DND-41 (cell line): Measurements from ENCODE around the gene PLBD1.

Source experiments
- ATAC-seq: fragments of 200-7000 bp; cut with Tn5 transposase; 3 replicates; pipeline ENCODE4 v1.9.1; 2021; ENCODE audit warnings: low read depth; ENCODE audit not compliant: insufficient read depth
- DNase-seq: peaks from one replicate; pipeline ENCODE4 v3.0.0-alpha.2; 2020
- H2AFZ ChIP-seq: 2 replicates; pipeline ENCODE4 v1.6.0; 2012; ENCODE audit warnings: low read depth, low read length
- H3K27ac ChIP-seq: 2 replicates; pipeline ENCODE4 v1.5.1; 2012; ENCODE audit warnings: low read length, inconsistent platforms
- H3K27me3 ChIP-seq: fragments of 200-600 bp; sonication (generic); 2 replicates; pipeline ENCODE4 v1.6.0; 2012; ENCODE audit warnings: low read length, mild to moderate bottlenecking, inconsistent platforms; ENCODE audit not compliant: insufficient read depth, poor library complexity
- H3K36me3 ChIP-seq: 2 replicates; pipeline ENCODE4 v1.5.1; 2012; ENCODE audit warnings: low read length, inconsistent platforms; ENCODE audit not compliant: insufficient read depth
- H3K4me1 ChIP-seq: 2 replicates; pipeline ENCODE4 v1.5.1; 2012; ENCODE audit warnings: mild to moderate bottlenecking, low read length; ENCODE audit not compliant: insufficient read depth
- H3K4me2 ChIP-seq: 2 replicates; pipeline ENCODE4 v1.6.0; 2012; ENCODE audit warnings: mild to moderate bottlenecking, moderate library complexity, low read length, inconsistent platforms; ENCODE audit not compliant: insufficient read depth
- H3K4me3 ChIP-seq, 2 experiments: fragments of 200-600 bp in 1 of 2; shearing (Covaris generic) in 1 of 2; 2 replicates each; pipeline ENCODE4 v1.5.1; 2012 to 2016; ENCODE audit warnings: inconsistent platforms in 2 of 2, low read length in 2 of 2, mild to moderate bottlenecking in 2 of 2, low read depth in 1 of 2, moderate library complexity in 1 of 2
- H3K79me2 ChIP-seq: 2 replicates; pipeline ENCODE4 v1.6.0; 2012; ENCODE audit warnings: low read length, inconsistent platforms; ENCODE audit not compliant: insufficient read depth
- H3K9ac ChIP-seq: 2 replicates; pipeline ENCODE4 v1.6.0; 2012; ENCODE audit warnings: low read depth, mild to moderate bottlenecking, inconsistent platforms, low read length, moderate library complexity
- H3K9me3 ChIP-seq: 2 replicates; pipeline ENCODE4 v1.5.1; 2012; ENCODE audit warnings: low read length, moderate library complexity, mild to moderate bottlenecking, inconsistent platforms; ENCODE audit not compliant: insufficient read depth, severe bottlenecking
- H4K20me1 ChIP-seq: 2 replicates; pipeline ENCODE4 v1.6.0; 2012; ENCODE audit warnings: low read length; ENCODE audit not compliant: insufficient read depth
- CTCF ChIP-seq: IDR thresholded peaks from 2 replicates; pipeline ENCODE4 v1.5.1; 2012; ENCODE audit warnings: borderline replicate concordance, low read length, moderate library complexity, mild to moderate bottlenecking; ENCODE audit not compliant: poor library complexity, severe bottlenecking; ENCODE audit errors: extremely low read depth
- EZH2 ChIP-seq: IDR thresholded peaks from 3 replicates; pipeline ENCODE4 v1.6.1; 2012; ENCODE audit warnings: borderline replicate concordance, low read depth, mild to moderate bottlenecking, moderate library complexity, low read length, inconsistent platforms; ENCODE audit not compliant: severe bottlenecking

PLBD1 gene

GRCh38 chr12:14567351-14568162 is at the start of gene PLBD1:
PLBD1 (minus strand) TSS chr12:14567883; CDS start chr12:14567696, 187 bp downstream.
- Histone ChIP-seq H3K27ac (no peak within 1 kb of the TSS), H3K9me3 (no peaks in the 10 kb centered on the region), H3K4me3 (no peak within 1 kb of the TSS), H3K79me2 (no peaks in the 10 kb centered on the region), H3K9ac (no peak within 1 kb of the TSS), H3K36me3 (no peaks in the 10 kb centered on the region), H3K4me2 (no peak within 1 kb of the TSS), H4K20me1 (no peaks in the 10 kb centered on the region), H3K4me1 (no peaks in the 10 kb centered on the region), H3K27me3 (no peaks in the 10 kb centered on the region), H2AFZ (no peak within 1 kb of the TSS)
- TF ChIP-seq EZH2 (no peak), CTCF (no peak)
- DNase-seq = no peak
- no peak for ATAC-seq

- Histone ChIP-seq H3K27ac (no peak overlapping the region), H3K4me2 (no peak overlapping the region), H3K9ac (no peak overlapping the region), H3K36me3 (no peaks in the 10 kb centered on the region), H4K20me1 (no peaks in the 10 kb centered on the region), H3K9me3 (peaks cover 10% of the 10 kb centered on the region), H3K4me3 (no peak overlapping the region), H3K79me2 (no peaks in the 10 kb centered on the region), H2AFZ (no peak overlapping the region), H3K4me1 (peaks cover 8% of the 10 kb centered on the region), H3K27me3 (no peaks in the 10 kb centered on the region)
- no peak for ATAC-seq
- TF ChIP-seq EZH2 (no peak), CTCF (no peak)
- no peak for DNase-seq
Measured at GRCh38 chr12:14614704-14615121, 47.0 kb upstream of the PLBD1 start.

DNA sequence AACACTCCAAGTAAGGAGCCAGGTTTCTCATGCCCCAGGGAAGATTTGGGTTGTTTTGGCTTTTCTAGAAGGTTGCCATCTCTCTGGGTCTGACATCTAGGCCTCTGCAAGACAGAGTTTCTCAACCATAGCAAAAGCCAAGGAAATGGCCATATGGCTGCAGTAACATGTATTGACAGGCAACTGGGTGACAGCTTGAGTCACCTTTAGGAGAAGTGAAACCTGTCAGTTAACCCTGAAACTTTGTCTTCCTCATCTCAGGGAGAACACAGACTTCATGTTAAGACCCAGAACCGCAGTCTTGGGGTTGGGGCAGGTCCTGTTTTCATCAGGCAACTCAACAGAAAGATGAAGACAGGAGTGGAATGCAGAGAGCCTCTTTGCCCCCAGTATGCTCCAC is 46.0 kb upstream of the PLBD1 start:
- no peak for TF ChIP-seq CTCF
- no peak for TF ChIP-seq EZH2
- Histone ChIP-seq H3K4me2 (no peak overlapping the region), H3K27ac (no peak overlapping the region), H3K79me2 (no peaks in the 10 kb centered on the region), H3K9ac (no peak overlapping the region), H3K4me3 (no peak overlapping the region), H3K9me3 (peaks cover 10% of the 10 kb centered on the region), H3K36me3 (no peaks in the 10 kb centered on the region), H3K4me1 (peaks cover 8% of the 10 kb centered on the region), H3K27me3 (no peaks in the 10 kb centered on the region), H4K20me1 (no peaks in the 10 kb centered on the region), H2AFZ (no peak overlapping the region)
- DNase-seq (no peak), ATAC-seq (no peak)
